A549 (cell line): Measurements from ENCODE around the gene DNAH11. TPM values are rescaled to one million over a fixed set of nuclear protein-coding genes. Genes with fewer than 3 reads are reported as not detected.

Experiments
- ATOH8 ChIP-seq: fragments of 250-450 bp; sonication (Bioruptor Pico); IDR thresholded peaks from 2 replicates; pipeline ENCODE4 v1.5.0; 2020; ENCODE audit warnings: low read depth, mild to moderate bottlenecking, moderate library complexity
- BHLHE40 ChIP-seq: IDR thresholded peaks from 2 replicates; pipeline ENCODE4 v1.6.1; 2012; ENCODE audit warnings: low read depth, low read length, inconsistent platforms
- CBX2 ChIP-seq: fragments of 200-600 bp; sonication (generic); IDR thresholded peaks from 2 replicates; pipeline ENCODE4 v1.6.1; 2016; ENCODE audit warnings: low read depth, mild to moderate bottlenecking, borderline replicate concordance
- CBX8 ChIP-seq: fragments of 200-600 bp; sonication (generic); IDR thresholded peaks from 2 replicates; pipeline ENCODE4 v1.6.1; 2016
- CEBPB ChIP-seq, 2 experiments: fragments of >200 bp in 1 of 2; sonication (Bioruptor Twin) in 1 of 2; formaldehyde crosslinking in 1 of 2; IDR thresholded peaks; 2 replicates each; pipeline ENCODE4 v1.6.1; 2012 to 2016
- CHD4 ChIP-seq: fragments of 200-600 bp; sonication (generic); IDR thresholded peaks from 2 replicates; pipeline ENCODE4 v1.6.1; 2016; ENCODE audit warnings: antibody characterized with exemption, mild to moderate bottlenecking, borderline replicate concordance
- FOSB ChIP-seq: fragments of 250-450 bp; sonication (Bioruptor Pico); IDR thresholded peaks from 2 replicates; pipeline ENCODE4 v1.5.0; 2020; ENCODE audit warnings: mild to moderate bottlenecking, moderate library complexity
- FOSL2 ChIP-seq, 2 experiments: fragments of 450-650 bp in 1 of 2; fragments of >200 bp in 1 of 2; sonication (Bioruptor Twin) in 1 of 2; formaldehyde crosslinking; IDR thresholded peaks; 2 replicates each; pipeline versions ENCODE4 v1.5.0 to v1.6.1; 2016 to 2020; ENCODE audit warnings: mild to moderate bottlenecking in 1 of 2, moderate library complexity in 1 of 2
- HDAC2 ChIP-seq: fragments of 200-600 bp; sonication (generic); IDR thresholded peaks from 2 replicates; pipeline ENCODE4 v1.6.1; 2016
- HEYL ChIP-seq: fragments of 250-450 bp; sonication (Bioruptor Pico); IDR thresholded peaks from 2 replicates; pipeline ENCODE4 v1.8.0; 2021; ENCODE audit warnings: mild to moderate bottlenecking, moderate library complexity
- HOXB13 ChIP-seq: fragments of 250-450 bp; sonication (Bioruptor Pico); IDR thresholded peaks from 2 replicates; pipeline ENCODE4 v1.5.0; 2020; ENCODE audit warnings: low read depth, mild to moderate bottlenecking, moderate library complexity
- JUN ChIP-seq, 2 experiments: fragments of >200 bp; sonication (Bioruptor Twin); formaldehyde crosslinking; IDR thresholded peaks; 2 replicates in 1 of 2; 3 replicates in 1 of 2; pipeline ENCODE4 v1.6.1; 2016 to 2017
- KDM5A ChIP-seq: fragments of 200-600 bp; sonication (generic); IDR thresholded peaks from 2 replicates; pipeline ENCODE4 v1.6.1; 2016; ENCODE audit warnings: antibody characterized with exemption, mild to moderate bottlenecking
- MAFK ChIP-seq: fragments of 450-650 bp; IDR thresholded peaks from 2 replicates; pipeline ENCODE4 v1.6.1; 2014; ENCODE audit not compliant: partially characterized antibody
- MAZ ChIP-seq: fragments of 150-350 bp; IDR thresholded peaks from 2 replicates; pipeline ENCODE4 v1.6.1; 2014; ENCODE audit warnings: antibody characterized with exemption, low read depth, low read length, borderline replicate concordance
- NFE2L2 ChIP-seq: fragments of 150-350 bp; conservative IDR thresholded peaks from 2 replicates; pipeline ENCODE4 v1.6.1; 2014; ENCODE audit warnings: low read length
- PHF8 ChIP-seq: fragments of 200-600 bp; sonication (generic); IDR thresholded peaks from 2 replicates; pipeline ENCODE4 v1.6.1; 2016; ENCODE audit warnings: low read depth, mild to moderate bottlenecking, antibody characterized with exemption, moderate library complexity, borderline replicate concordance
- RAD21 ChIP-seq, 2 experiments: fragments of >200 bp in 1 of 2; sonication (Bioruptor Twin) in 1 of 2; formaldehyde crosslinking in 1 of 2; IDR thresholded peaks in 1 of 2; conservative IDR thresholded peaks in 1 of 2; 2 replicates in 1 of 2; 3 replicates in 1 of 2; pipeline ENCODE4 v1.6.1; 2012 to 2018; ENCODE audit warnings: inconsistent platforms in 1 of 2
- RFX5 ChIP-seq: fragments of 450-650 bp; IDR thresholded peaks from 2 replicates; pipeline ENCODE4 v1.7.1; 2014; ENCODE audit warnings: antibody characterized with exemption, mild to moderate bottlenecking, moderate library complexity
- SMC3 ChIP-seq: fragments of >200 bp; sonication (Bioruptor Twin); formaldehyde crosslinking; IDR thresholded peaks from 3 replicates; pipeline ENCODE4 v1.6.1; 2018; ENCODE audit warnings: inconsistent platforms
- TP53 ChIP-seq: fragments of 250-450 bp; sonication (Bioruptor Pico); IDR thresholded peaks from 2 replicates; pipeline ENCODE4 v1.5.0; 2021; ENCODE audit warnings: mild to moderate bottlenecking, moderate library complexity
- polyA plus RNA-seq, 4 experiments: library from polyadenylated mRNA; depleted of rRNA in 3 of 4; stranded (reverse); fragments of >200 nt; fragmentation: RNase III in 1 of 4; extraction: RNeasy Plus Mini Kit Qiagen cat#74134 plus additional on column Dnase treatment in 1 of 4; gene quantifications; 2 replicates in 3 of 4; 3 replicates in 1 of 4; pipeline ENCODE4 v1.2.3, GENCODE V29; 2011 to 2017
- TF ChIP-seq, protein P1 (sequence below): IDR thresholded peaks from 2 replicates; pipeline ENCODE4 v1.6.1; 2012; ENCODE audit warnings: low read depth, borderline replicate concordance
- TF ChIP-seq, protein P2 (sequence below): fragments of 200-600 bp; sonication (generic); IDR thresholded peaks from 2 replicates; pipeline ENCODE4 v1.6.1; 2016; ENCODE audit warnings: antibody characterized with exemption, mild to moderate bottlenecking, moderate library complexity

The DNAH11 gene
- polyA plus RNA-seq, 2 of the 4 experiments (the other 2 are of a cell fraction), result 0.03 to 0.13 TPM

DNA sequence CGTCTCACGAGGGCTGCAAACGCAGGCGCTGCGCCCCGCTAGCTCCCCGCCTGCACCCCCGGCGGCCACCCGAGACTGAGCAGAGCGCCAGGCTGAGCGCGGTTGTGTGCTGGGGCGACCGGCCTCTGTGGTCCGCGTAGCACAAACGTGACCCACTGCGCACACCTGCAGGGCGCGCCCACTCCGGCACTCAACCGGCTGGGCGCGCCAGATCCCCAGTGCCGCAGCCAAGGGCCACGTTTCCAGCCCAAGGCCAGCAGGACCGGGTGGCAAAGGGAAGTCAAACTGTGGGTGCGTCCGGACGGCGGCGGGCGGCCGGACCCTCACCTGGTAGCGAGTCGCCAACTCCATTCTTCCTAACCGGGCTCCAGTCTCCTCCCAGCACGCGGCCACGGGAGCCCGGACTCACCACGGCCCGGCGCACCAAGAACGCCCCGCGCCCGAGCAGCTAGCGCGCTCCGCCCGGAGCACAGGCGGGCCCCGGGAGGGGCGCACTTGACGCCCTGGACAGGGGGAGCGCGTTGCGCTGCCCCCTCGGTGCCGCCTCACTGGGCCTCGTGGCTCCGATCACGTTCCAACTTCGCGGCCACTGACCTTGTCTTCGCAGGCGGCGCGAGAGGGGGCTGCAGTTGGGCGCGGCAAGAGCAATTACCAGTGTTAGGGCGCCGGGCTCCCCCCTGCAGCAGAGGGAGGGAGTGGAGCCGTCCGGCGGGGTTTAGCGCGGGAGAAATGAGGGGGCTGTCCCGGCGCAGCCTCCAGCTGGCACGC, 402.8 kb downstream of the DNAH11 start, which contains the start of gene CDCA7L (continued):
- TF ChIP-seq, protein P1, sequence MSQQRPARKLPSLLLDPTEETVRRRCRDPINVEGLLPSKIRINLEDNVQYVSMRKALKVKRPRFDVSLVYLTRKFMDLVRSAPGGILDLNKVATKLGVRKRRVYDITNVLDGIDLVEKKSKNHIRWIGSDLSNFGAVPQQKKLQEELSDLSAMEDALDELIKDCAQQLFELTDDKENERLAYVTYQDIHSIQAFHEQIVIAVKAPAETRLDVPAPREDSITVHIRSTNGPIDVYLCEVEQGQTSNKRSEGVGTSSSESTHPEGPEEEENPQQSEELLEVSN, result peak; percentile 96
- no peak for TF ChIP-seq MAFK
- no peak for TF ChIP-seq FOSB (CRISPR knock-in tag)
- TF ChIP-seq BHLHE40, result 0 out of 2 replicates have a peak, but pooled peaks have one; percentile 55
- peak; percentile 32; the same call in 1 of the 2 replicates for TF ChIP-seq ATOH8 (CRISPR knock-in tag)
- TF ChIP-seq, protein P2, sequence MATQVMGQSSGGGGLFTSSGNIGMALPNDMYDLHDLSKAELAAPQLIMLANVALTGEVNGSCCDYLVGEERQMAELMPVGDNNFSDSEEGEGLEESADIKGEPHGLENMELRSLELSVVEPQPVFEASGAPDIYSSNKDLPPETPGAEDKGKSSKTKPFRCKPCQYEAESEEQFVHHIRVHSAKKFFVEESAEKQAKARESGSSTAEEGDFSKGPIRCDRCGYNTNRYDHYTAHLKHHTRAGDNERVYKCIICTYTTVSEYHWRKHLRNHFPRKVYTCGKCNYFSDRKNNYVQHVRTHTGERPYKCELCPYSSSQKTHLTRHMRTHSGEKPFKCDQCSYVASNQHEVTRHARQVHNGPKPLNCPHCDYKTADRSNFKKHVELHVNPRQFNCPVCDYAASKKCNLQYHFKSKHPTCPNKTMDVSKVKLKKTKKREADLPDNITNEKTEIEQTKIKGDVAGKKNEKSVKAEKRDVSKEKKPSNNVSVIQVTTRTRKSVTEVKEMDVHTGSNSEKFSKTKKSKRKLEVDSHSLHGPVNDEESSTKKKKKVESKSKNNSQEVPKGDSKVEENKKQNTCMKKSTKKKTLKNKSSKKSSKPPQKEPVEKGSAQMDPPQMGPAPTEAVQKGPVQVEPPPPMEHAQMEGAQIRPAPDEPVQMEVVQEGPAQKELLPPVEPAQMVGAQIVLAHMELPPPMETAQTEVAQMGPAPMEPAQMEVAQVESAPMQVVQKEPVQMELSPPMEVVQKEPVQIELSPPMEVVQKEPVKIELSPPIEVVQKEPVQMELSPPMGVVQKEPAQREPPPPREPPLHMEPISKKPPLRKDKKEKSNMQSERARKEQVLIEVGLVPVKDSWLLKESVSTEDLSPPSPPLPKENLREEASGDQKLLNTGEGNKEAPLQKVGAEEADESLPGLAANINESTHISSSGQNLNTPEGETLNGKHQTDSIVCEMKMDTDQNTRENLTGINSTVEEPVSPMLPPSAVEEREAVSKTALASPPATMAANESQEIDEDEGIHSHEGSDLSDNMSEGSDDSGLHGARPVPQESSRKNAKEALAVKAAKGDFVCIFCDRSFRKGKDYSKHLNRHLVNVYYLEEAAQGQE, result no peak
- TF ChIP-seq SMC3, result no peak
- no peak for TF ChIP-seq CEBPB (IDR thresholded peaks at IDR 0.05)
- no peak for TF ChIP-seq CBX2
- no peak for TF ChIP-seq HOXB13 (CRISPR knock-in tag)
- no peak for TF ChIP-seq HEYL (CRISPR knock-in tag)
- no peak for TF ChIP-seq CHD4
- no peak for TF ChIP-seq CBX8
- TF ChIP-seq HDAC2, result peak; percentile 87; the same call in 1 of the 2 replicates
- TF ChIP-seq FOSL2 (IDR thresholded peaks at IDR 0.05), result no peak
- TF ChIP-seq FOSL2 (CRISPR knock-in tag; IDR thresholded peaks at IDR 0.05), result 0 out of 2 replicates have a peak, but pooled peaks have one; percentile 9
- TF ChIP-seq PHF8, result peak; percentile 49
- TF ChIP-seq RAD21 (conservative IDR thresholded peaks at IDR 0.05 in 1 of 2, IDR thresholded peaks at IDR 0.05 in 1 of 2), result 0 out of 5 replicates have a peak, but pooled peaks of 1 of the 2 experiments have one; percentile 6
- TF ChIP-seq RFX5, result no peak
- TF ChIP-seq MAZ, result no peak
- no peak for TF ChIP-seq NFE2L2
- no peak for TF ChIP-seq KDM5A
- peak in 1 of 2 experiments; percentile 70; a peak in 2 of 5 replicates for TF ChIP-seq JUN (IDR thresholded peaks at IDR 0.05)
- TF ChIP-seq TP53 (CRISPR knock-in tag), result no peak
